C4-2B (cell line): Measurements from ENCODE around the gene ZNF853.

Experiments used
- ZFX ChIP-seq: fragments of 450-650 bp; IDR thresholded peaks from 2 replicates; pipeline ENCODE4 v1.6.1; 2017
- TF ChIP-seq, protein P1 (sequence below): fragments of 450-650 bp; conservative IDR thresholded peaks from 2 replicates; pipeline ENCODE4 v1.5.1; 2017; ENCODE audit warnings: mild to moderate bottlenecking

DNA sequence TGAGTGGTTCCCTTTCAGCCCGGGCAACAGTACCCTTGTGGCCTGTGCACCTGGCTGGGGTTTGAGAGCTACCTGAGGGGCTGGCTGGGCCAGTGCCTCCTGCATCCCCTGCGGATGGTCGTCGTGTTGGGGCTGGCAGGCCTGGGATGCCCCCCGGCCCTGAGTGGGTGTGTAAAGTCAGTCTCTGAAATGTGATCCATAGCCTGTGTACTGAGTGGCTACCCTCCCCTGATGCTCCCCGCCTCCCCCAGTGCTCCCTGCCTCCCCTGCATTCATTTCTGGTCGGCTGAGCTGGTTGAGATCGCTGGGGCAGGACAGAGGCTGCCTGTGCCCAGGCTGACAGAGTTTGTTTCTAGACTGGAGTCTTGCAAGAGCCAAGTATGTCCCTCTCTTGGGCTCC is 31.1 kb downstream of the ZNF853 start:
- TF ChIP-seq, protein P1, sequence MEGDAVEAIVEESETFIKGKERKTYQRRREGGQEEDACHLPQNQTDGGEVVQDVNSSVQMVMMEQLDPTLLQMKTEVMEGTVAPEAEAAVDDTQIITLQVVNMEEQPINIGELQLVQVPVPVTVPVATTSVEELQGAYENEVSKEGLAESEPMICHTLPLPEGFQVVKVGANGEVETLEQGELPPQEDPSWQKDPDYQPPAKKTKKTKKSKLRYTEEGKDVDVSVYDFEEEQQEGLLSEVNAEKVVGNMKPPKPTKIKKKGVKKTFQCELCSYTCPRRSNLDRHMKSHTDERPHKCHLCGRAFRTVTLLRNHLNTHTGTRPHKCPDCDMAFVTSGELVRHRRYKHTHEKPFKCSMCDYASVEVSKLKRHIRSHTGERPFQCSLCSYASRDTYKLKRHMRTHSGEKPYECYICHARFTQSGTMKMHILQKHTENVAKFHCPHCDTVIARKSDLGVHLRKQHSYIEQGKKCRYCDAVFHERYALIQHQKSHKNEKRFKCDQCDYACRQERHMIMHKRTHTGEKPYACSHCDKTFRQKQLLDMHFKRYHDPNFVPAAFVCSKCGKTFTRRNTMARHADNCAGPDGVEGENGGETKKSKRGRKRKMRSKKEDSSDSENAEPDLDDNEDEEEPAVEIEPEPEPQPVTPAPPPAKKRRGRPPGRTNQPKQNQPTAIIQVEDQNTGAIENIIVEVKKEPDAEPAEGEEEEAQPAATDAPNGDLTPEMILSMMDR, result no peak
- no peak for TF ChIP-seq ZFX
